GM12878 (cell line): ENCODE results near the gene RFT1. TPM values are rescaled to one million over a fixed set of nuclear protein-coding genes. Genes with fewer than 3 reads are reported as not detected.

Experiments used
- ATAC-seq: fragments of 200-7000 bp; cut with Tn5 transposase; 3 replicates; pipeline ENCODE4 v1.9.1; 2020; ENCODE audit warnings: mild to moderate bottlenecking, moderate library complexity
- BruUV-seq: library from RNA; stranded (reverse); fragments of 400-500 nt; replicated peaks from 2 replicates; lab custom pipeline; 2021; lab: Mats Ljungman, UMichigan
- CTCF ChIA-PET: fragments of 300-600 bp; sonication (Branson Sonifier 250); formaldehyde crosslinking; extraction: SDS; loops from one replicate; lab custom pipeline; 2021; ENCODE audit warnings: inconsistent platforms; lab: Yijun Ruan, JAX
- POLR2A ChIA-PET: fragments of 350-600 bp; formaldehyde crosslinking; extraction: SDS; loops from one replicate; lab custom pipeline; 2021; ENCODE audit warnings: inconsistent platforms; lab: Charles Lee
- RAD21 ChIA-PET: fragments of 300-600 bp; sonication (Branson Sonifier 250); formaldehyde crosslinking; loops from one replicate; lab custom pipeline; 2023; ENCODE audit warnings: antibody characterized with exemption; ENCODE audit not compliant: unreplicated experiment; lab: Charles Lee
- SMC1A ChIA-PET: fragments of 300-600 bp; sonication (Branson Sonifier 250); formaldehyde crosslinking; loops from one replicate; lab custom pipeline; 2023; ENCODE audit not compliant: unreplicated experiment, uncharacterized antibody; lab: Charles Lee
- DNase-seq: peaks from one replicate; pipeline ENCODE4 v3.0.0-alpha.2; 2011; ENCODE audit warnings: low read depth, low spot score
- FAIRE-seq: peaks from 3 replicates; lab custom pipeline; 2011; peaks lifted over from hg19 to GRCh38; lab: Jason Lieb, UNC
- H2AFZ ChIP-seq: 2 replicates; pipeline ENCODE4 v1.6.0; 2011; ENCODE audit warnings: low read depth, low read length, control low read depth; ENCODE audit not compliant: control insufficient read depth
- H3K27ac ChIP-seq: 2 replicates; pipeline ENCODE4 v1.5.1; 2011; ENCODE audit warnings: control low read depth; ENCODE audit not compliant: control insufficient read depth, insufficient read depth
- H3K27me3 ChIP-seq, 2 experiments: replicated peaks in 1 of 2; 2 replicates each; pipeline versions ENCODE4 v1.6.0 to v1.6.1; 2011; ENCODE audit warnings: low read length in 1 of 2; ENCODE audit not compliant: control insufficient read depth in 2 of 2, insufficient read depth in 2 of 2
- H3K36me3 ChIP-seq, 2 experiments: 2 replicates each; pipeline ENCODE4 v1.5.1; 2011; ENCODE audit warnings: low read length in 1 of 2; ENCODE audit not compliant: control insufficient read depth in 2 of 2, insufficient read depth in 2 of 2
- H3K4me1 ChIP-seq: 2 replicates; pipeline ENCODE4 v1.6.1; 2011; ENCODE audit warnings: mild to moderate bottlenecking, low read length, moderate library complexity, mixed read lengths; ENCODE audit not compliant: control insufficient read depth, insufficient read depth
- H3K4me2 ChIP-seq: 2 replicates; pipeline ENCODE4 v1.6.0; 2011; ENCODE audit warnings: control low read depth; ENCODE audit not compliant: control insufficient read depth, insufficient read depth
- H3K4me3 ChIP-seq: fragments of 200-600 bp; sonication (generic); 2 replicates; pipeline ENCODE4 v1.5.1; 2016
- H3K79me2 ChIP-seq: 2 replicates; pipeline ENCODE4 v1.6.0; 2011; ENCODE audit warnings: low read length; ENCODE audit not compliant: control insufficient read depth, insufficient read depth
- H3K9ac ChIP-seq: 2 replicates; pipeline ENCODE4 v1.8.0; 2011; ENCODE audit warnings: low read length, control low read depth, mixed read lengths; ENCODE audit not compliant: control insufficient read depth, insufficient read depth
- H3K9me3 ChIP-seq: replicated peaks from 3 replicates; pipeline ENCODE4 v1.5.1; 2011; ENCODE audit warnings: mild to moderate bottlenecking, low read length; ENCODE audit not compliant: control insufficient read depth, insufficient read depth
- H4K20me1 ChIP-seq: 2 replicates; pipeline ENCODE4 v1.6.0; 2011; ENCODE audit not compliant: control insufficient read depth, insufficient read depth
- CHD4 ChIP-seq: fragments of 200-600 bp; sonication (generic); IDR thresholded peaks from 2 replicates; pipeline ENCODE4 v1.6.1; 2016; ENCODE audit warnings: mild to moderate bottlenecking
- HCFC1 ChIP-seq: fragments of 150-350 bp; IDR thresholded peaks from 2 replicates; pipeline ENCODE4 v1.6.1; 2014; ENCODE audit warnings: low read length
- LARP7 ChIP-seq: fragments of 450-650 bp; IDR thresholded peaks from 2 replicates; pipeline ENCODE4 v1.6.1; 2017; ENCODE audit warnings: mild to moderate bottlenecking
- RAD21 ChIP-seq: IDR thresholded peaks from 2 replicates; pipeline ENCODE4 v1.6.1; 2011; ENCODE audit warnings: mild to moderate bottlenecking, low read depth, low read length, moderate library complexity; ENCODE audit not compliant: insufficient read depth
- SIX5 ChIP-seq: IDR thresholded peaks from 2 replicates; pipeline ENCODE4 v1.6.1; 2011; ENCODE audit warnings: mild to moderate bottlenecking, low read depth, low read length, moderate library complexity; ENCODE audit not compliant: severe bottlenecking
- YY1 ChIP-seq: IDR thresholded peaks from 2 replicates; pipeline ENCODE4 v1.6.1; 2011; ENCODE audit warnings: low read depth, mild to moderate bottlenecking, low read length
- WGBS: methylation state at CpG from one replicate; pipeline ENCODE4 v1.1.6; 2016; ENCODE audit warnings: low lambda C conversion rate; ENCODE audit not compliant: insufficient replicate concordance, insufficient coverage; ENCODE audit errors: missing lambda C conversion rate; 5-methylcytosine and 5-hydroxymethylcytosine counted together
- in situ Hi-C: fragments of 300-500 bp; cut with MboI; formaldehyde crosslinking; loops from 9 replicates; pipeline ENCODE4 v1.14.3; 2018; ENCODE audit warnings: mixed read lengths
- intact Hi-C: fragments of 100-400 bp; cut with micrococcal nuclease; formaldehyde crosslinking; loops from one replicate; pipeline ENCODE4 v1.14.2; 2022; ENCODE audit not compliant: unreplicated experiment
- polyA plus RNA-seq, 11 experiments: library from polyadenylated mRNA; depleted of rRNA in 4 of 11; unstranded in 6 of 11; stranded (reverse) in 5 of 11; fragments of >200 nt; fragmentation: Nextera tagmentation in 4 of 11; fragmentation: Illumina TruSeq in 1 of 11; extraction: Ambion mirVana in 4 of 11; extraction: Trizol in 1 of 11; gene quantifications; 1 replicate in 1 of 11; 2 replicates in 10 of 11; pipeline versions ENCODE4 v1.2.1 to v1.2.3, GENCODE V29; 2011 to 2016; ENCODE audit warnings: inconsistent platforms in 2 of 11, missing spikeins in 2 of 11, low read depth in 1 of 11
- total RNA-seq, 4 experiments: library from RNA; depleted of rRNA in 3 of 4; stranded (reverse); fragments of >200 nt in 3 of 4; fragmentation: Illumina TruSeq in 1 of 4; extraction: Trizol in 1 of 4; gene quantifications; 2 replicates each; pipeline versions ENCODE4 v1.2.1 to v1.2.3, GENCODE V29; 2013 to 2021
- TF ChIP-seq, protein P1 (sequence below): IDR thresholded peaks from 2 replicates; pipeline ENCODE4 v1.6.1; 2012; ENCODE audit warnings: low read length, inconsistent platforms
- TF ChIP-seq, protein P2 (sequence below): fragments of 450-650 bp; IDR thresholded peaks from 2 replicates; pipeline ENCODE4 v1.6.1; 2017; ENCODE audit warnings: mild to moderate bottlenecking, moderate library complexity

RFT1 gene
- total and polyA plus RNA-seq, 10 of the 15 experiments (the other 5 are each of a cell fraction or from before 2014, with no cell fraction given) = 16.6 to 75.1 (median 34.5) TPM

DNA sequence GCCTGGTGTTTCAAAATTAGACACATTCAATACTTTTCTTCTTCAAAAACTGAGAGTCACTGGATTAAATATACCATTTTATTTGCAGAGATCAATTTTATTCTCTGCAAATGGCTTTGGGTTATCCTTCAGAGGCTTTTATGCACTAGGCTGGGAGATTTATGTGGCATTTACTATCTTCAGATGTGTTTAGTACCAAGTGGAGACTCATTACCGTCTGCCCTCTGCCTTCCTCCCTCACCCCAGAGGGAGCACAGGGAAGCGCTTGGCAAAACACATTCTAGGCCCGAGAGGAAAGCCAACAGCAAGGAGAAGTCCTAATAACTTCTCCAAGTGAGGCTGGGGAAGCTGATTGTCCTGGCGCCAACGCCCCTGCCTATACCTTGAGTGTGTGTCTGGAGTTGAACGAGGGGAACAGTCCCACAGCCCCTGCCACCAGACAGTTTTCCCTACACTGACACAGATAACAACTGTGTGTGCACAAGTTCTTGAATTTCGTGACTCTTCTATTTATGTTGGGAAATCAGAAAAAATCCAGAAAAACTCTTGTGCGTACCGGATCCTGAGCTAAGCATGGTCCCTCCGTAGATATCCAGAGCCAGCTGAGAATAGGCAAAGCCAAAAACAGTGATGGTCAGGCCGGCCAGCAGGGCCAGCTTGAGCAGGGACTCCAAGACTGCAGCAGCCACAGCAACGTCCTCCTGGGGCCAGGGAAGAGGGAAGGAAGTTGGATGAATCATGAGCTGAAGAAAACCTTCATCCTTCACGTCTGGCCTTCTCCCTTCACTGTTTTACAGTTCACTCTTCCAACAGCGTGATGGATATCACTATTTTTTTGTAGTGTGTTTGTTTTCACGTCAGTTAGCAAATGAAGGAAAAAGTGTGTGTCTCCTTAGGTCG is 26.6 kb downstream of the RFT1 start:
- TF ChIP-seq HCFC1 = no peak
- no peak for TF ChIP-seq LARP7
- TF ChIP-seq SIX5 = no peak
- no peak for TF ChIP-seq YY1
- TF ChIP-seq, protein P1, sequence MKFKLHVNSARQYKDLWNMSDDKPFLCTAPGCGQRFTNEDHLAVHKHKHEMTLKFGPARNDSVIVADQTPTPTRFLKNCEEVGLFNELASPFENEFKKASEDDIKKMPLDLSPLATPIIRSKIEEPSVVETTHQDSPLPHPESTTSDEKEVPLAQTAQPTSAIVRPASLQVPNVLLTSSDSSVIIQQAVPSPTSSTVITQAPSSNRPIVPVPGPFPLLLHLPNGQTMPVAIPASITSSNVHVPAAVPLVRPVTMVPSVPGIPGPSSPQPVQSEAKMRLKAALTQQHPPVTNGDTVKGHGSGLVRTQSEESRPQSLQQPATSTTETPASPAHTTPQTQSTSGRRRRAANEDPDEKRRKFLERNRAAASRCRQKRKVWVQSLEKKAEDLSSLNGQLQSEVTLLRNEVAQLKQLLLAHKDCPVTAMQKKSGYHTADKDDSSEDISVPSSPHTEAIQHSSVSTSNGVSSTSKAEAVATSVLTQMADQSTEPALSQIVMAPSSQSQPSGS = no peak
- no peak for TF ChIP-seq RAD21
- TF ChIP-seq CHD4 = no peak
- TF ChIP-seq, protein P2, sequence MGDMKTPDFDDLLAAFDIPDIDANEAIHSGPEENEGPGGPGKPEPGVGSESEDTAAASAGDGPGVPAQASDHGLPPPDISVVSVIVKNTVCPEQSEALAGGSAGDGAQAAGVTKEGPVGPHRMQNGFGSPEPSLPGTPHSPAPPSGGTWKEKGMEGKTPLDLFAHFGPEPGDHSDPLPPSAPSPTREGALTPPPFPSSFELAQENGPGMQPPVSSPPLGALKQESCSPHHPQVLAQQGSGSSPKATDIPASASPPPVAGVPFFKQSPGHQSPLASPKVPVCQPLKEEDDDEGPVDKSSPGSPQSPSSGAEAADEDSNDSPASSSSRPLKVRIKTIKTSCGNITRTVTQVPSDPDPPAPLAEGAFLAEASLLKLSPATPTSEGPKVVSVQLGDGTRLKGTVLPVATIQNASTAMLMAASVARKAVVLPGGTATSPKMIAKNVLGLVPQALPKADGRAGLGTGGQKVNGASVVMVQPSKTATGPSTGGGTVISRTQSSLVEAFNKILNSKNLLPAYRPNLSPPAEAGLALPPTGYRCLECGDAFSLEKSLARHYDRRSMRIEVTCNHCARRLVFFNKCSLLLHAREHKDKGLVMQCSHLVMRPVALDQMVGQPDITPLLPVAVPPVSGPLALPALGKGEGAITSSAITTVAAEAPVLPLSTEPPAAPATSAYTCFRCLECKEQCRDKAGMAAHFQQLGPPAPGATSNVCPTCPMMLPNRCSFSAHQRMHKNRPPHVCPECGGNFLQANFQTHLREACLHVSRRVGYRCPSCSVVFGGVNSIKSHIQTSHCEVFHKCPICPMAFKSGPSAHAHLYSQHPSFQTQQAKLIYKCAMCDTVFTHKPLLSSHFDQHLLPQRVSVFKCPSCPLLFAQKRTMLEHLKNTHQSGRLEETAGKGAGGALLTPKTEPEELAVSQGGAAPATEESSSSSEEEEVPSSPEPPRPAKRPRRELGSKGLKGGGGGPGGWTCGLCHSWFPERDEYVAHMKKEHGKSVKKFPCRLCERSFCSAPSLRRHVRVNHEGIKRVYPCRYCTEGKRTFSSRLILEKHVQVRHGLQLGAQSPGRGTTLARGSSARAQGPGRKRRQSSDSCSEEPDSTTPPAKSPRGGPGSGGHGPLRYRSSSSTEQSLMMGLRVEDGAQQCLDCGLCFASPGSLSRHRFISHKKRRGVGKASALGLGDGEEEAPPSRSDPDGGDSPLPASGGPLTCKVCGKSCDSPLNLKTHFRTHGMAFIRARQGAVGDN = no peak
- POLR2A ChIA-PET = interaction anchor here (1.2 to 1.6 kb wide), 2 partner anchors 11 to 77 kb away, joined by 4 read pairs; no protein-coding TSS in a partner anchor
- intact Hi-C loops = no loop called here
- ATAC-seq (no peak), FAIRE-seq (no peak), DNase-seq (no peak)
- RAD21 ChIA-PET = interaction anchor here (1.1 to 2.1 kb wide), 4 partner anchors 11 to 93 kb away, joined by 5 to 11 read pairs (median 6); no protein-coding TSS in a partner anchor
- no peaks in the 10 kb centered on the region for H3K79me2 ChIP-seq
- WGBS = 85% methylated on average over 16 of the region's 16 CpGs
- in situ Hi-C loops = no loop called here
- H3K4me1 ChIP-seq = peaks cover 12% of the 10 kb centered on the region
- H3K27ac ChIP-seq = no peak overlapping the region; the same call in 1 of the 2 replicates
- H3K4me2 ChIP-seq = no peak overlapping the region
- CTCF ChIA-PET = interaction anchor here (0.7 to 3.4 kb wide), 8 partner anchors 8 to 94 kb away, joined by 3 to 29 read pairs (median 4); no protein-coding TSS in a partner anchor
- no peak overlapping the region for H3K9ac ChIP-seq
- no peak overlapping the region for H3K4me3 ChIP-seq
- H3K27me3 ChIP-seq = no peaks in the 10 kb centered on the region
- H3K36me3 ChIP-seq = peaks cover 5 to 30% of the 10 kb centered on the region in 2 experiments
- no peak overlapping the region for H2AFZ ChIP-seq
- H3K9me3 ChIP-seq = no peaks in the 10 kb centered on the region
- SMC1A ChIA-PET = interaction anchor here (1.0 to 2.7 kb wide), 10 partner anchors 9 to 211 kb away, joined by 3 to 13 read pairs (median 4); no protein-coding TSS in a partner anchor
- H4K20me1 ChIP-seq = no peaks in the 10 kb centered on the region
- no TSS peak for BruUV-seq
